AG04449 (cell line): Measurements from ENCODE around the gene C7orf33.

Experiments used
- CTCF ChIA-PET: fragments of 350-600 bp; formaldehyde crosslinking; extraction: SDS; loops from one replicate; lab custom pipeline; 2021; ENCODE audit warnings: antibody characterized with exemption; lab: Yijun Ruan, JAX
- POLR2A ChIA-PET: fragments of 400-600, 350-600 bp; formaldehyde crosslinking; extraction: SDS; loops from one replicate; lab custom pipeline; 2020; ENCODE audit warnings: antibody characterized with exemption, inconsistent platforms; lab: Yijun Ruan, JAX
- DNase-seq: peaks from one replicate; pipeline ENCODE4 v3.0.0-alpha.2; 2010; ENCODE audit warnings: low read depth, low spot score
- H3K4me3 ChIP-seq: 2 replicates; pipeline ENCODE4 v1.5.1; 2011; ENCODE audit warnings: low read depth, mild to moderate bottlenecking, control low read depth, low read length
- CTCF ChIP-seq: IDR thresholded peaks from one replicate; pipeline ENCODE4 v1.5.1; 2011; ENCODE audit warnings: mild to moderate bottlenecking, moderate library complexity, low read length, control low read depth, inconsistent platforms; ENCODE audit not compliant: insufficient read depth; ENCODE audit errors: missing control alignments

The C7orf33 gene

DNA sequence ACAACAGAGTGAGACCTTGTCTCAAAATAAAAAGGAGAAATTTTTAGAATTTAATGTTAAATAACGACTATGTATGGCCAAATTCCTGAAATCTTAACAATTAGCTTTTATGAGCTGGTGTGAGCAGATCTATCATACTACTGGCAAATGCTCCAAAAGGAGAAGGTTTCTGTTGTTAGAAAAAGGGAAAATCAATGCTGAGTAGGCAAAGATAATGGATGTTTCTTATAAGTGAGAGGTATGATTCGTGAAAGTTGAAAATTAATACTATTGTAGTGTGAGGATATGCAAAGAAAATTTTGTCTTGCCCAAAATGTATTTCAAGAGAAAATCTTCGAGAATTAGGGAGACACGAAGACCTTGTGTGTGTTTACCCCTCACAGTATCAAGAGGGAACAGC is 67.4 kb downstream of the C7orf33 start:
- TF ChIP-seq CTCF, result no peak
- CTCF ChIA-PET, result no interaction called here
- no peak overlapping the region for H3K4me3 ChIP-seq
- no peak for DNase-seq
- POLR2A ChIA-PET, result no interaction called here

- POLR2A ChIA-PET, result no interaction called here
- CTCF ChIA-PET, result no interaction called here
- TF ChIP-seq CTCF, result no peak
- no peak overlapping the region for H3K4me3 ChIP-seq
- no peak for DNase-seq
Measured at GRCh38 chr7:148661471-148661870, 70.9 kb downstream of the C7orf33 start.

DNA sequence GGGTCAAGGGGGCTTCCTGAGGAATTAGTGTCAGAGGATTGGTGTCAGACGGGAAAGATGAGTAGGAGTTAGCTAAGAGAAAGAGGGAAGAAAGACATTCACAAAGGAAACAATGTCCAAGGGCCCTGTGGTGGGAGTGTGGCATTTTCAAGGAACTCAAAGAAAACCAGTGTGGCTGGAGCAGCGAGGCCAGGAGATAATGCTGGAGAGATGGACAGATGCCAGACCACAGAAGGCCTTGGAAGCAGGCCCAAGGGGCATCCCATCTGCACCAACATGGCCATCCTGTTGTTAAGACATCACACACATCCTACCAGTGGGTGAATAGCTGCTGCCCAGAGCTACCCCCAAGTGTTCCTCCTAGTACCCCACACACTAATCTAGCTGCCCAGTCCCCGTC is 72.1 kb downstream of the C7orf33 start:
- no peak overlapping the region for H3K4me3 ChIP-seq
- no peak for DNase-seq
- POLR2A ChIA-PET, result no interaction called here
- TF ChIP-seq CTCF, result no peak
- CTCF ChIA-PET, result no interaction called here

DNA sequence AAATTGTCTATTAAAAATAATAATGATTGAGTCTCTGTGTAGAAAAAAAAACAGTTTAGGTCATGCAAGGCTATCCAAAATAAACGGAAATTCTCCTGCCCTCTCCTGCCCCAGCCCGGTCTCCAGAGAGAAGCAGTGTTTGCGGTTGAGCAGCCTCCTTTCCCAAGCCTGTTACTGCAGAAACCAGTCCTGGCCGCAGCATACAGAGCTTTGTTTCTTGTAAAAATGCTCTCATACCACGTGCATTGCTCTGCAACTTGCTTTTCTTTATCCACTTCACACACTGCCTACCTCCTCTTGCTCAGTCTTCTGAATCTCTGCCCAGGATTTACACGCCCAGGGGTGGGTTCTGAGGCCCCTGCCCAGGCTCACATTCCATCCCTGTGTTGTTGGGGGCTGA is 73.8 kb downstream of the C7orf33 start:
- ChIA-PET POLR2A (no interaction called here), CTCF (no interaction called here)
- H3K4me3 ChIP-seq, result no peak overlapping the region
- TF ChIP-seq CTCF, result no peak
- DNase-seq, result no peak

DNA sequence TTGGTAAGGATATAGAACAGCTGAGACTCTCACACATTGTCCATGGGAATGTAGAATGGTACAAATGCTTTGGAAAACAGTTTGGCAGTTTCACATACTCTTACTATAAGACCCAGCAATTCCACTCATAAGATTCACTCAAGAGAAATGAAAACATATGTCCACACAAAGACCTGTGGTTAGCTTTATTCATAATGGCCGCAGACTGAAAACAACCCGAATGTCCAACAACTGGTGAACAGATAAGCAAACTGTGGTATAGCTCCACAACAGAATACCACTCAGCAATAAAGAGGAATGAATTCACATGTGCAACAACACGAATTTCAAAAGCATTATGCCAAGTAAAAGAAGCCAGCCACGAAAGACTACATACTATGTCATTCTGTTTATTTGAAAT is 74.7 kb downstream of the C7orf33 start:
- DNase-seq, result no peak
- POLR2A ChIA-PET, result no interaction called here
- CTCF ChIA-PET, result no interaction called here
- no peak for TF ChIP-seq CTCF
- no peak overlapping the region for H3K4me3 ChIP-seq
